Cerebellar cortex (tissue), 1 donor: ENCODE measurements around the gene AKAP12.
A peak's percentile ranks its signal among the peaks of the same experiment; 100 is the strongest.

ENCODE experiments used
- DNase-seq: peaks from one replicate; pipeline ENCODE4 v3.0.0-alpha.2; 2015; ENCODE audit warnings: low spot score

The AKAP12 gene

DNA sequence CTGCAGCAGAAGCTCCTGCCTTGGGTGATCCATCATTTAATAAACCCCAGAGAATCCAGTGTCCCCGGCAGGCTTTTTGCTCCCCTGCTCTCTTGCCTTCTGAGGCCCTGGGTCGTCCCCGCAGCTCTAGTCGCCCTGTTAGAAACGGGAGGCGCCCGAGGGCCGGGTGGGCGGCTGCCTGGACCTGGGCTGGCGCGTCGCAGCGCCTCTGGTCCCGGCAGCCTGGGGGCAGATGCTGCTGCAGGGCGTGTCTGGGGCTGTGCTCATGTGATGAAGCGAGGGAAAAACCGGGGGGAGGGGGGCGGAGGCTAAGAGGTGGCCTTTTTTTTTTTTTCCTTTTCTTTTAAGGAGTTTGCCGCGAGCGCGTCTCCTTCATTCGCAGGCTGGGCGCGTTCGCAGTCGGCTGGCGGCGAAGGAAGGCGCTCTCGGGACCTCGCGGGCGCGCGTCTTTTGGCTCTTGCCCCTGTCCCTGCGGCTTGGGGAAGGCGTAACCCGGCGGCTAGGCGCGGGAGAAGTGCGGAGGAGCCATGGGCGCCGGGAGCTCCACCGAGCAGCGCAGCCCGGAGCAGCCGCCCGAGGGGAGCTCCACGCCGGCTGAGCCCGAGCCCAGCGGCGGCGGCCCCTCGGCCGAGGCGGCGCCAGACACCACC is 394 bp downstream of the AKAP12 start:
- peak; percentile 77 for DNase-seq

DNA sequence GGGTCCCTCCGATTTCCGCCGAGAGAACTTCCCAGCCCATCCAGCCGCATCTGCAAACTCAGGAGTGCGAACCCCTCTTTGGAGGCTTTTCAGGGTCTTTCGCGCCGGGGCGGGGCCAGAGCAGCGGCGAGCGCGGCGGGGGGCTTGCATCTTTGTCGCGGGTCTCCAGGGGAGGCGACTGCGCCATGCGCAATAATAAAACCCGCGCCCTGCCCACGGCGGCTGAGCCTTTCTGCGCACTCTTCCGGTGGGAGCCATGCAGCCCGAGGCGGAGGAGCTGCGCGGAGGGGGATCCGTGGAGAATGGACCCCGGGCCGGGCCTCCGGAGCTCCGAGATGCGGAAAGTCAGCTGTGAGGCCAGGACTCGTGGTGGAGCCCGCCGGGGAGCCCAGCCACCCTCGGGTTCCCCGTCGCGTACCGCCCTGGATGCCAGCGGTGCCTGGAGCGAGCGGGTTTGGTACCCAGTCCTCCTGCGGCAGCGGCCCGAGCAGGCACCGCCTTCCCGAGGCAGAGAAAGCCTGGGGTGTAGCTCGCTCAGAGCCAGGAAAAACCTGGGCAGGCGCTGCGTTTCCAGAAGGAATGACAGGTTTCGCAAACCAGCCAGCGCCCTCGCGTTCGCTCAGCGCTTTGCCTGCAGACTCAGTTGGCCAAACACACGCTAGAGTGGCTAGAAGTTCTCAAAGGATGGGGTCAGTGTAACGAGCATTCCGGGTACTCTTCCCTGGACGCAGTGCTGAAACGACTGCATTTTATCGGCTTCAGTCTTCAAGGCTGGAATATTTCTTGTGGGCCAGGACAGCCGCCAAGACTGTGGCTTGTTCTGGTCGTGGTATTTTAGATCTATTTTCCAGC is 1.2 kb downstream of the AKAP12 start:
- DNase-seq, result peak; percentile 89

DNA sequence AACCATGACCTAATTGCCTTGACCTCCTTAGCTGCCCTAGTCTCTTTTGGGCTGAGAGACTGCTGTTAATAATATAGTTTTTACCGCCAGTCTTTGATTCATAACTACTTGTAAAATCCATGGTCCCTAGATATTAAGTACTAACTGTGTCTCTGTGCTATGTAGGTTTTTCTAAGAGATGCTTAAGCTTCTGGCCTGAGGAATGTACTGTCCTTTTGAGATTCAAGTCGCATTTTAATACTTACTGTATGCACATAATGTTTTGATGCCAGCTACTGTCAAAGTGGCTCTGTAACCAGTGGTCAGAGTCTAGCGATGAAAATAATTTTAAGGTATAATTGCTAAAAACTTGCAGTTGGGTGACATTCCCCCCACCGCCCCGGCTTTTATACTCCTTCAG is 2.1 kb downstream of the AKAP12 start:
- DNase-seq, result peak; percentile 38

DNA sequence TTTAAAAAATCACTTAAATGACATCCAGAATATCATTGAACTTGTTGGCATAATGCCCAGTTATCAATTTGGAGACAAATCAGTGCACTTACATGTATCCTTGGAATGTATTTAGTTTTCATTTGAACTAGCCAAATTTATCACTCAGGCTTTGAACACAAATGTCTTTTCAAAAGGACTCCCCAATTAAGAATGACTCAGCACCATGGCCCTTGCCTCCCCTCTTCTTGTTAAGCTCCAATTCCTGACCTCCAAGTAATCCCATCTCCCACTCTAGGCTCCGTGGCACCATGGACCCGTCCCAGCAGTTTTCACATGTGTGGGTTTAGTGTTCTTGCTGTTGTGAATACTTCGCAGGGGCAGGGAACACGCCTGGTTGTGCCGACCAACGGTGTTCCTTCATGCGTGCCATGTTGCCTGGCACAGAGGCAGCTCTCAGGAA is 2.7 kb downstream of the AKAP12 start:
- DNase-seq, result peak; percentile 66

DNA sequence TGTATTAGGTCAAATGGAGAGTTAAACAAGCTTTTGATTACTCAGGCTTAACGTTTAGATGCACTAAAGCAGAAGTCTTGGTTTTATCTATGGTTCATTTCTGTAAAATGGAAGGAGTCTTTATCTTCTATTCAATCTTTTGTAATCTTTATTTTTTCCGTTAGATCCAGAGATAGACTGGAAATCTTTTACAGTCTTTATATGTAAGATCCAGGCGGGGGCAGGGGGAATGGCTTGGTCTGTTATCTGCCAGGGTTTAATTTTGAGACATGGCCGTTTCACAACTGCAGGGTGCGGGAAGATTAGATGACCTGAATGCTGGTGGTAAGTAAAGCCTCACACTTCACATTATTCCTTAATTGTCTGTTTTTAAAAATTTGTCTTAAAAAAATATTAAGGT is 3.7 kb downstream of the AKAP12 start:
- DNase-seq, result no peak

DNA sequence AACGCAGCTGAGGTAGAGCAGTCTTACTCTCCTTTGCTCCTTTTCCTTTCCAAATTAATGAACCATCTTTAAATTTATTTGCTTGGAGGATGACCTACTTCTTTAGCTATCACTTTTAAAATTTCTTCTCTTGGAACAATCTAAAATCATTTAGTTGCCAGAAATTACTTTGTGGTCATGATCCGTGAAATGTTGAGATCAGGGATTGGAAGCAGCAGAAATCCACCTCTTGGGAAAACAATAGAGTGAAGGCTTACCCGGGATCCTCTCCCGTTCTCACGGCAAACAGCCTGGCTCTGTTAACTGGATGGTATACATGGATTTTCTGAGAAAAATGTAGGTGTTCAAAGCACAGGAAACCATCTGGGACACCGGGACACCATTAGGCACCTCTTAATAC is 7.7 kb downstream of the AKAP12 start:
- peak; percentile 38 for DNase-seq

DNA sequence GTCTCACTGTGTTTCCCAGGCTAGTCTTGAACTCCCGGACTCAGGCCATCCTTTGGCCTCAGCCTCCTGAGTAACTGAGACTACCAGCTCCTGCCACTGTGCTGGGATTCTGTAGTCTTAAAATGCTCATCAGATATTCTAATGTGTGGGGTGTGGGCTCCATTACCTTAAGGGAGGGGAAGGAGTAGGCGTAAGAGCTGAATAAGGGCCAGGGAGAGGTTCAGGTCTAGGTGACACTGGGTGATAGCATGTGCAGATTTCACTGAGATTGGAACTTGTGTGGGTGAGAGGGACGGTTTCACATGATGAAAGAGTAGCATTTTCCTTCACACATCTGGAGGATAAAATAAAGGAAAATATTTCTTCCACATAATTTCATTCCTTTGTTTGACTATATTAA is 8.5 kb downstream of the AKAP12 start:
- no peak for DNase-seq

DNA sequence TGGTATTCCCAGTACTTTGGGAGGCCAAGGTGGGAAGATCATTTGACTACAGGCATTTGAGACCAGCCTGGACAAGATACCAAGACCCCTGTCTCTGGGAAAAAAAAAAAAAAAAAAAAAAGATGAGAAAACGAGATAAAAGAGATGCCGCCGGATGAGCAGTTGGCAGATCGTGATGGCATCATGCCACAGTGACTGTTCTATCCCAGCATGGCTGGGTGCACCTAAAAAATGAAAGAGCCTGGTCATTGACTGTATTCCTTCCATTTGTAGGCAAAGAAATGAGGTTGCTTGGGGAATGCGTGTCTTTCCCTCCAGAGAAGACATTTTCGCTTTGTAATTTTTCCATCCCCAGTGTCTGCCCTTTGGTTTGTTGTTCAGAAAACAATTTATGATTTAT is 12.9 kb downstream of the AKAP12 start:
- DNase-seq, result peak; percentile 77

DNA sequence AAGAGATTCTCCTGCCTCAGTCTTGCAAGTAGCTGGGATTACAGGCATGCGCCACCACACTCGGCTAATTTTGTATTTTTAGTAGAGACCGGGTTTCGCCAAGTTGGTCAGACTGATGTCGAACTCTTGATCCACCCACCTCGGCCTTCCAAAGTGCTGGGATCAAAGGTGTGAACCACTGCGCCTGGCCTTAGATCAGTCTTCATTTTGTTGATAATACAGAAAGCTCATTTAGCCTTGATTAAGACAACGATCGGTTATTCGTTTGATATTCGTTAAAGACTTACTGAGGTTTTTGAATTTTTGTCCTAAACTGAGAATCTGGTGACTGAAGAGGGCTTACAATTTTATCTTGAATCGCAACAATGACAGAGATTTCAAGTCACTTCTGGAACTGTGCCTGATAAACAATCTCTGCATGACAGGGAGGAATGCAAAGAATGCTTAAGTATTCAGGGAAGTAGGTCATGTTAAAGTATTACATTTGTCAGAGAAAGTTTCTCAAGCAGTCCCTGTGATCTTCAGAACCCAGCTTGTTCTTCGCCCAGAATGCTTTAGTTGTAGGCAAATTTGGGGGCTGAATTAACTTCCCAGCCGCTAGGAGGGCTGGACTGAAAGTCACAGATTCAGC is 14.8 kb downstream of the AKAP12 start:
- DNase-seq, result no peak

DNA sequence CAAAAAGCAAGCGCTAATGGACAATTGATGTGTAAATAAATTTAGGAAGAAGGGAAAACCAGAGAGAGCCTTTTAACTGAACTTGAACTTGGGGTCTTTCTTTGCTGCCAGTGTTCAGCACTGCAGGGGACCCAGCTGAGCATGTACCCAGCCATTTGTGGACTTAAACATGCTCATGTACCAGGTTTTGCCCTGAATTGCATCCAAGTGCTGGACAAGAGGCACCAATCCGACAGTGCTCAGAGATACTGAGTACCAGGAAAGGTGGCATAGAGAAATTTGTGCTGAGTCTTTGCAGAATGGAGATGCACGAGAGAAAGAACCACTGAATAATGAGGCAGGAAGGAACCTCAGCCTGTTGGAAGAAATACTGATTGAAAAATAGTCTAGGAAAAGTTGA is 16.0 kb downstream of the AKAP12 start:
- peak; percentile 63 for DNase-seq

DNA sequence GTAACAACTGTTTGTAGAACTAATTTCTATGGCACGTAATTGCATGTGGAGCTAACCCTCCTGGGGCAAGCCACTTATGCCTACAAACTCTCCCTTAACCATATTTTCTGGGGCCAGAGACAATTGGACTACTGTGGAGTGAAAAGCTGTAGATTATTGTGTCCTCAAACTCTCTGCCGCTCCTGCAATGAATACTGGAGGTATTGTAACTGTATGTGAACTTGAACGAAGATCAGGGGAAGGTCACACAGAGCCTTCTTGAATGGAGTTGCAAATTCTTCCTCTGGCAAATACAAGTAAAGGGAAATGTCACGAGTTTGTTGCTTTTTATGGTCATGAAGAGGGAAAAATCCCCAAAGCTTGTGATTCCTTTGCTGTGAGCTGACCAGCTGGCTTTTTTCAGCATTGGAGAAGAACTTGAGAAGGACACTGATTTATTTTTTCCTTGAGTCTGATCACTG is 18.2 kb downstream of the AKAP12 start:
- DNase-seq, result no peak

DNA sequence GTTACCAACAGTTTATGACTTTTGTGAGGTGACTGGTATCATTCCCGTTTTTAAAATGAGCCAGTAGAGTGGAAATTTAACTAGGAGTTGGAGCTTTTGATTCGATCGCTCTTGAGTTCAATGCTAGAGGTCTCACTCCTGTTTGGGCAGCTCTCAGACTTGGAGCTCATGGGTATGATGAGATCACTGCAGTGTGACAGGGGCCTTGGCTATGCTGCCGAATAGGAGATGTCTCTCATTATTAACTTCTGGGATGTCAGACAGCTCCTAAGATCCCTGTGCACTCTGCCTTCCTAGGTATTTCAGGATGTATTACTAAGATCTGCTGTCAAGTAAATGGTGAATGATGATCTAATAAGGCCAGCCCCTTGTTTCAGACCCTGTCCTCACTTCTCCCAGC is 20.4 kb downstream of the AKAP12 start:
- DNase-seq, result no peak

DNA sequence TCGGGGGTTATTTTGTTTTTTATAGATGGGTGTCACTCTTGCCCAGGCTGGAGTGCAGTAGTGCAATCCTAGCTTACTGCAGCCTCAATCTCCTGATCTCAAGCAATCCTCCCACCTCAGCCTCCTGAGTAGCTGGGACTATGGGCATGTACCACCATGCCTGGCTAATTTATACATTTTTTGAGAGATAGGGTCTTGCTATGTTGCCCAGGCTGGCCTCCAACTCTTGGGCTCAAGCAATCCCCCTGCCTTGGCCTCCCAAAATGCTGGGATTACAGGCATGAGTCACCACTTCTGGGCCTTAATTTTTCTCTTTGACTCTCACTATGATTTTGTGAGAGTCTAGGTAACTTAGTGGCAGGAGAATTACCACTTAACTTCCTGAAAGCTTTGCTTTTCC is 23.3 kb downstream of the AKAP12 start:
- no peak for DNase-seq

DNA sequence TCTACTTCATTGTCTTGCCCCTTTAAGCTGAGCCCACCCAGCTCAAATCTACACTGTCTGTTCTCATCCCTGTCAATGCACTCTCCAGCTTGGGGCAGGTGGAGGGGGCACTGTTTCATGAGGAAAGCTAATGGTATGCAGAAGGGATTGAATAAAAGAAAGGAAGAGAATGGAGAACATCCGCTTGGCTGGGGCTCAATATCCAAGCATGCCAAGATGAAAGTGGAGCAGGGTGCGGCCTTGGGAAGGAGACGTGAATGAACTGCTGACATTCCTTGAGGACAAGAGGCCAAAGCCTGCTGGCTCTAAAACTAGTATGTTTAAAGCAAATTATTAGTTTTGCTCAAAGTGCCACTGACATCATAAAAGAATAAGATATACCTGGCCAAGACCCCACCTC is 24.2 kb downstream of the AKAP12 start:
- no peak for DNase-seq

DNA sequence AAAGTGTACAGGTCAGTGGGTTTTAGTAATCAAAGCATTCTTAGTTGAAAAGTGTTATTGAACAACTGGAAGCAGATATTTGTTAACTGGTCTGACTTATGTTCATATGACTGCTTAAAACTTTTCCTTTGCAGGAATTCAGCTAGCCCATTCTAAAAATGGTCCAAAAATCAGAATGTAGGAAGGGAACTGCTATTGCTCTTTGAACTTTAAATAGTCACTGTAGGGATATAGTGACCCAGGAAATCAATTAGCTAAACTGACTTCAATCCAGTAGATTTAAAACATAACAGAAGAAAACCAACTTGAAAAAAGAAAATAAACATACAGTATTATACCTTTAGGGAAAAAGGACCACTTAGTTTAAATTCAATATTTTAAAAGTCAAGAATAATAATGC is 25.5 kb downstream of the AKAP12 start:
- no peak for DNase-seq

DNA sequence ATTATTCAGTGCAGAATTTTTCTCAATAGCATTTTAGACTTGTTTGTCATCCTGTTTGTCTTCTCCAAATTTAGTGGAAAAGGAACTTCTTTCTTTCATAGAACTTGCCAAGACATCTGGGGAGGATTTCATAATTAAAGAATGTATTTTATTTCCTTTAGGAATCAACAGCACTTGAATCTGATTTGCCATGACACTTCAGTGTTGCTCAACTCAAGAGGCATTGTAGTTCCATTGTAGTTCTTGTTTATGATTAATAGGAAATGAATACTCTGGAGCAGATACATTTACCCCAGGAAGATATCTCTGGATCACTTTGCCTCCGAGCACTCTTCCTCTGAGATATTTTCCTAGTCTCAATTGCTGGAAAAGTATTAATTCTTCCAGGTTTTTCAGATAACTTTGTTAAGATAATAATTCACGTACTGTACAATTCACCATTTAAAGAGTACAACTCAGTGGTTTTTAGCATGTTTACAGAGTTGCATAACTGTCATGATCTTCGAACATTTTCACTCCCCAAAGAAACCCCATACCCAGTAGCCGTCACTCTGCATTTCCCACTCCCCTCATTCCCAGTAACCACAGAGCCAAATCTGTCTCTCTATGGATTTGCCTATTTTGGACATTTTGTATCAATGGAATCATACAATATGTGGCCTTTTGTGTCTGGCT is 29.7 kb downstream of the AKAP12 start:
- no peak for DNase-seq

DNA sequence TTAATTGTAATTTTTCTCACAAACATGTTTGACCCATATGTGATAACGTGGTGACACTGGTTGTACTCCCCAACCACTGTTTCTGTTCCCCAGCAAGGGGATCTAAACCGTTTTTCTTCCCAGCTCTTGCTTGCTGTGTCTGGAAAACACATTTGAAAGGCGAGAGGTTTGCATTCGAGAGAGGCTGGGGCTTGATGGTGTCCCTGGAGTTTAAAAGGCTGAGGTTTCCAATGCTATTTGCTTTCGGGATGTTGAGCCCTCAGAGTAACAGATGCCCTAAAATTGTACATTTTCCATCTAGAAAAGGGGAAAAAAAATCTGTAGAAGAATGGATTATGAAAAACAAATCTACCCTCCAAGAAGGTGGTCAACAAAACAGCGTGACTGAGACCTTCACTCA is 35.4 kb downstream of the AKAP12 start:
- DNase-seq, result peak; percentile 53

DNA sequence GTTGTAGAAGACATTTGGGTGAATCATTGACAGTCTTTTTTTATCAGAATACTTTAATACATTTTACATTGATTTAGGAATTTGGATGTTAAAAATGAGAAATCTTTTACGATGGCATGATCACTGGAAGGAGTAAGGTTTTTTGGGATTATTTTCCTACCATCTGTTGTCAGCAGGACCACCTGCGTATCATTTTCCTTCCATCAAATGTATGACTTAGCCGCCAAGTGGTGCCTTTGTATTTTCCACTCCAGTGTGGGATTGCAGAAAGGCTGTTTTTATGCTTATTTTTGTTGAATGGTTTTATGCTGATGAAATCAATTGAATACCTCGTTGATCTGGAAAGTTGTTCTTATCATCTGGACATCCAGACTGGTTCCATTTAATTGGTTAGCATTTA is 35.8 kb downstream of the AKAP12 start:
- DNase-seq, result peak; percentile 76

DNA sequence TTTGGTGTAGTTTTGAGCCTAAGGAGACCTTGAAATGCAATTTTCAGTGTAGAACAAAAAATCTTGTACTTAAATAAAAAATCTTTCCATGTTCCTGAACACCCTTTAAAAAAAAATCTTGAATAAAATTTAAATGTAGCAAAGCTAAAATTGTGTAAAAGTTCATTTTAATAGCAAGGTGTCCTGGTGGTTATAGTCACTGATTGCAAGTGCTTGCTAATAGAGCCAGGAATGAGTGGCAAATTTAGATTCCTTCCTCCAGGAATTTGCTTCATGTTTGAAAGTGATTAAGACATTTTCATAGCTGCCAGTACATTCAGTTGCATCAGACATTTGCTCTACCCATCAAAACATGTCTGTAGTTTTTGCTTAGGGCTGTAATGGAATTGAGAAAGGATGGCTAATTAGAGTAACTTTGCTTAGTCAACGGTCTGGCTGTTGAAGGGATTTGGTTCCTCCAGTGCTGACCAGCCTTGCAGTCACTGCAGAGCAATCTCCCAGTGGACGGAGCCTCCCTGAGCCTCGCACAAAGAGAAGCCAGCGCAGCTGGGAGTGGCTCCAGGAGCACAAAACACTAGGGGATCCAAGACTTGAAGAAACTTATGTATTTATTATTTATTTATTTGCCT is 36.5 kb downstream of the AKAP12 start:
- peak; percentile 58 for DNase-seq

DNA sequence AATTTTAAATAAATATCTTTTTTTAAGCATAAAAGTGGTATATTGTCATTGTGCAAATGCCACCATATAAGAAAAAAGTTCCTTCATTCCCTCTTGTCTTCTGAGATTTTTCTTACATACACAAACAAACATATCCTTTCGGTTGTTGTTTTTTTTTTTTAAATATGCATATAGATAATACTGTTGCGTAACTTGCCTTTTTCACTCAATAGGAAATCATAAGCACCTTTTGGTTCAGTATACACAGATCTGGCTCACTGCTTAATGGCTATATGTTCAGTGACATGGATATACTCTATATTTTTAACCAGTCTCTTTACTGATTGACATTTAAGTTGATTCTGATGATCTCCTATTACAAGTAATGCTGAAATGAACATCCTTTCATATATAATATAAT is 40.1 kb downstream of the AKAP12 start:
- no peak for DNase-seq

DNA sequence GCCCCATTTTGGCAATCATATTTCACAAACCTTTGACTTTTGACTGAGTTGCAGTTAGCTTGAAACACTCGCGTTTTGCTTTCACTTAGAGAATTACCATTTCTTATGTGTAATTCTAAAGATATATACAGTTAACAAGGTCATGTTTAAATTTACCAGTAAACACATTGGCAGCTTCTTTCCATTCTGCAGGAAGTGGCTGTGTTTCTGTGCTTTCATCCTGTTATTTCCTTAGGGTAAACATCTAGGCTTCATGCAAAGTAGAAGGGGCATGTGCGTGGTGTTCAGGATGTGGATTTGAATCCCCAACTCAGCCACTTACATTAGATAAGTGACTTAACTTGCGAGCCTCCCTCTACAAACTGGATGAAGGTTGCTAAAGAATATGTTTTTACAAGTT is 41.1 kb downstream of the AKAP12 start:
- no peak for DNase-seq

DNA sequence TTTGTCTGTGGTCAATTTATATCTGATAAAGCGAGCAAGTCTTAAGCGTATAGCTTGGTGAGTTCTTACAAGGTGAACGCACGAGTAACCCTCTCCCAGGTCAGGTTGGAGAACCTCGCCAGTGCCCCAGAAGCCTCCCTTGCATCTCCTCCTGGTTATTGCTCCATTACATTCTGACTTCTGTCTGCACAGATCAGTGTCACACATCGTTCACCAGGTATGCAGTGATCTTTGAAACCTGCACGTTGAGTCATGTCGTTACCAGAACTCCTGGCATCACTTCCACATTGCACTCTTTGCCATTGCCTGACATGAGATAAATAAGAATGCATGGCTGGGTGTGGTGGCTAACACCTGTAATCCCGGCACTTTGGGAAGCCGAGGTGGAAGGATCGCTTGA is 44.2 kb downstream of the AKAP12 start:
- DNase-seq, result no peak
